HepG2 (cell line): ENCODE data around the gene NR1H2. TPM values are rescaled to one million over a fixed set of nuclear protein-coding genes. Genes with fewer than 3 reads are reported as not detected.
"Not testable (repeated sequence)": the region's sequence is repeated elsewhere in the genome, so short reads cannot be mapped to it uniquely, and the experiment has no call there.

Experiments used
- ATAC-seq: fragments of 200-7000 bp; cut with Tn5 transposase; 3 replicates; pipeline ENCODE4 v1.9.1; 2020; ENCODE audit warnings: mild to moderate bottlenecking, moderate library complexity
- BruUV-seq: library from RNA; stranded (reverse); fragments of 400-500 nt; replicated peaks from 2 replicates; lab custom pipeline; 2021; lab: Mats Ljungman, UMichigan
- CTCF ChIA-PET: fragments of 300-600 bp; formaldehyde crosslinking; extraction: SDS; loops from one replicate; lab custom pipeline; 2021; ENCODE audit warnings: low total read pairs, inconsistent platforms, low intra/inter-chr PET ratio; lab: Yijun Ruan, JAX
- POLR2A ChIA-PET: fragments of 350-600 bp; sonication (Branson Sonifier 250); formaldehyde crosslinking; loops from one replicate; lab custom pipeline; 2020; ENCODE audit warnings: antibody characterized with exemption, inconsistent platforms; lab: Yijun Ruan, JAX
- DNase-seq: peaks from one replicate; pipeline ENCODE4 v3.0.0-alpha.2; 2015; ENCODE audit warnings: low spot score
- FAIRE-seq: peaks from 3 replicates; lab custom pipeline; 2011; peaks lifted over from hg19 to GRCh38; lab: Jason Lieb, UNC
- H2AFZ ChIP-seq: one replicate; pipeline ENCODE4 v1.6.1; 2011; ENCODE audit warnings: low read length, inconsistent platforms
- H3K27ac ChIP-seq: fragments of 300-600 bp; 3 replicates; pipeline ENCODE4 v1.8.0; 2011; ENCODE audit warnings: mixed run types, mild to moderate bottlenecking, mixed read lengths, low read length, inconsistent platforms; ENCODE audit not compliant: insufficient read depth; ENCODE audit errors: extremely low read length
- H3K27me3 ChIP-seq, 2 experiments: fragments of 200-600 bp in 1 of 2; 2 replicates in 1 of 2; 3 replicates in 1 of 2; pipeline versions ENCODE4 v1.6.0 to v1.8.0; 2011; ENCODE audit warnings: low read length in 2 of 2, mild to moderate bottlenecking in 2 of 2, moderate library complexity in 2 of 2, inconsistent platforms in 1 of 2; ENCODE audit not compliant: insufficient read depth in 2 of 2, control insufficient read depth in 1 of 2
- H3K36me3 ChIP-seq, 2 experiments: fragments of 200-600 bp in 1 of 2; replicated peaks in 1 of 2; 2 replicates in 1 of 2; 3 replicates in 1 of 2; pipeline versions ENCODE4 v1.5.1 to v1.8.0; 2011; ENCODE audit warnings: low read length in 2 of 2, inconsistent platforms in 1 of 2; ENCODE audit not compliant: insufficient read depth in 2 of 2, control insufficient read depth in 1 of 2
- H3K4me1 ChIP-seq: 2 replicates; pipeline ENCODE4 v1.5.1; 2012; ENCODE audit warnings: low read length, inconsistent platforms; ENCODE audit not compliant: insufficient read depth
- H3K4me2 ChIP-seq: 2 replicates; pipeline ENCODE4 v1.6.0; 2011; ENCODE audit warnings: low read depth, low read length, inconsistent platforms
- H3K4me3 ChIP-seq, 3 experiments: fragments of 200-600 bp in 1 of 3; sonication (generic), shearing (Covaris generic) in 1 of 3; replicated peaks in 1 of 3; 2 replicates each; pipeline ENCODE4 v1.5.1; 2011 to 2016; ENCODE audit warnings: low read length in 3 of 3, inconsistent platforms in 2 of 3, low read depth in 2 of 3, mild to moderate bottlenecking in 2 of 3, control low read depth in 1 of 3, mixed read lengths in 1 of 3; ENCODE audit not compliant: insufficient read depth in 1 of 3
- H3K79me2 ChIP-seq: one replicate; pipeline ENCODE4 v1.6.1; 2011; ENCODE audit warnings: low read length, inconsistent platforms; ENCODE audit not compliant: insufficient read depth
- H3K9ac ChIP-seq: 2 replicates; pipeline ENCODE4 v1.6.0; 2011; ENCODE audit warnings: mild to moderate bottlenecking, low read depth, low read length, inconsistent platforms; ENCODE audit not compliant: insufficient read depth
- H3K9me3 ChIP-seq: 2 replicates; pipeline ENCODE4 v1.5.1; 2012; ENCODE audit warnings: mild to moderate bottlenecking, low read length
- H4K20me1 ChIP-seq: 2 replicates; pipeline ENCODE4 v1.6.0; 2011; ENCODE audit warnings: inconsistent platforms, mild to moderate bottlenecking, low read length, moderate library complexity; ENCODE audit not compliant: insufficient read depth
- FOXK2 ChIP-seq: fragments of 450-650 bp; IDR thresholded peaks from 2 replicates; pipeline ENCODE4 v1.6.1; 2016
- KLF11 ChIP-seq: IDR thresholded peaks from 2 replicates; pipeline ENCODE4 v1.6.1; 2016; ENCODE audit warnings: missing compliant biosample characterization
- MAF1 ChIP-seq: sonication (generic); formaldehyde crosslinking; IDR thresholded peaks from 2 replicates; pipeline ENCODE4 v1.5.0; 2020; ENCODE audit warnings: missing genetic modification reagents, borderline replicate concordance
- MEIS1 ChIP-seq: sonication (generic); formaldehyde crosslinking; IDR thresholded peaks from 2 replicates; pipeline ENCODE4 v1.9.0; 2021; ENCODE audit warnings: mild to moderate bottlenecking, missing genetic modification reagents, moderate library complexity, borderline replicate concordance
- NCOR1 ChIP-seq: fragments of 200-600 bp; sonication (generic); IDR thresholded peaks from 2 replicates; pipeline ENCODE4 v1.7.0; 2017; ENCODE audit warnings: antibody characterized with exemption, low read length, borderline replicate concordance
- TERF1 ChIP-seq: sonication (generic); formaldehyde crosslinking; IDR thresholded peaks from 2 replicates; pipeline ENCODE4 v1.8.0; 2022; ENCODE audit warnings: mild to moderate bottlenecking, missing genetic modification reagents, moderate library complexity
- ZNF180 ChIP-seq: sonication (generic); formaldehyde crosslinking; IDR thresholded peaks from 2 replicates; pipeline ENCODE4 v1.4.0; 2020; ENCODE audit warnings: low read depth, missing genetic modification reagents, borderline replicate concordance
- ZNF274 ChIP-seq: sonication (generic); formaldehyde crosslinking; IDR thresholded peaks from 2 replicates; pipeline ENCODE4 v1.5.1; 2020; ENCODE audit warnings: mild to moderate bottlenecking, missing genetic modification reagents
- ZNF441 ChIP-seq: sonication (generic); formaldehyde crosslinking; IDR thresholded peaks from 2 replicates; pipeline ENCODE4 v1.7.0; 2021; ENCODE audit warnings: missing genetic modification reagents, borderline replicate concordance
- ZNF546 ChIP-seq: sonication (generic); formaldehyde crosslinking; conservative IDR thresholded peaks from 2 replicates; pipeline ENCODE4 v1.8.1; 2023; ENCODE audit warnings: mild to moderate bottlenecking, missing genetic modification reagents
- ZNF550 ChIP-seq: sonication (generic); formaldehyde crosslinking; IDR thresholded peaks from 2 replicates; pipeline ENCODE4 v1.4.0; 2020; ENCODE audit warnings: mild to moderate bottlenecking, missing genetic modification reagents, borderline replicate concordance
- WGBS: methylation state at CpG from one replicate; pipeline ENCODE4 v1.1.6; 2017; ENCODE audit warnings: low lambda C conversion rate; 5-methylcytosine and 5-hydroxymethylcytosine counted together
- in situ Hi-C: cut with HindIII; loops from 2 replicates; pipeline ENCODE4 v1.10.0; 2017; ENCODE audit warnings: low pct_unique_long_range_greater_than_20kb; ENCODE audit not compliant: extremely low pct_ligation_motif_present
- intact Hi-C: fragments of 100-400 bp; cut with micrococcal nuclease; formaldehyde crosslinking; loops from one replicate; pipeline ENCODE4 v1.10.0; 2022; ENCODE audit not compliant: unreplicated experiment
- polyA plus RNA-seq, 8 experiments: library from polyadenylated mRNA; depleted of rRNA in 3 of 8; stranded (reverse) in 7 of 8; unstranded in 1 of 8; fragments of >200 nt; fragmentation: Illumina TruSeq in 4 of 8; extraction: Trizol in 4 of 8; gene quantifications; 2 replicates each; pipeline versions ENCODE4 v1.2.1 to v1.2.3, GENCODE V29; 2011 to 2016; ENCODE audit warnings: low read depth in 4 of 8, missing spikeins in 1 of 8, mixed read lengths in 1 of 8; ENCODE audit not compliant: insufficient read depth in 1 of 8
- total RNA-seq, 5 experiments: library from RNA; depleted of rRNA; stranded (reverse); fragments of >200 nt; fragmentation: Illumina TruSeq; extraction: Trizol; gene quantifications; 2 replicates each; pipeline ENCODE4 v1.2.3, GENCODE V29; 2016; ENCODE audit warnings: low read depth in 1 of 5
- TF ChIP-seq, protein P1 (sequence below): sonication (generic); formaldehyde crosslinking; IDR thresholded peaks from 2 replicates; pipeline ENCODE4 v1.8.0; 2022; ENCODE audit warnings: mild to moderate bottlenecking, missing genetic modification reagents, moderate library complexity
- TF ChIP-seq, protein P2 (sequence below): sonication (generic); formaldehyde crosslinking; IDR thresholded peaks from 2 replicates; pipeline ENCODE4 v1.5.0; 2020; ENCODE audit warnings: missing genetic modification reagents, mild to moderate bottlenecking, borderline replicate concordance

NR1H2 gene
- total and polyA plus RNA-seq, 2 of the 13 experiments (the other 11 are each of a cell fraction or from before 2014, with no cell fraction given) = 10.3 to 13.5 TPM

DNA sequence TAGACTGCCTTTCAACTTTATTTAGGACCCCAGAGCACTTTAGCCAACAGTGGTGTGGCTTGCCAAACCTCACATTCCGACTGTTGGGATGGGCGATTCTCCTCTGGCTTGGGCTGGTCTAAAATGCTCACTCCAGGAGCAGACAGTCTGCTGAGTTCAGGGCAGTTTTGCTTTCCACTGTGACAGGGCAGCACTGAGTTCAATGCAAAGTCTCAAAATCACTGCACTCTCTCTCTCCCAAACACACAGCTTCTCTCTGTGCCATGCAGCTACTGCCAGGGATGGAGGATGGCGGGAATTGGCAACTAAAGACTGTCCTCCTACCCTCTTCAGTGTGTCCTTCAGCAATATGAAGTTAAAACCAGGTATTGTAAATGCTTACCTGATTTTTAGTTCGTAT lies 24.0 kb upstream of the NR1H2 start (continued):
- TF ChIP-seq FOXK2 = no peak
- no peak for TF ChIP-seq ZNF274 (CRISPR knock-in tag)

DNA sequence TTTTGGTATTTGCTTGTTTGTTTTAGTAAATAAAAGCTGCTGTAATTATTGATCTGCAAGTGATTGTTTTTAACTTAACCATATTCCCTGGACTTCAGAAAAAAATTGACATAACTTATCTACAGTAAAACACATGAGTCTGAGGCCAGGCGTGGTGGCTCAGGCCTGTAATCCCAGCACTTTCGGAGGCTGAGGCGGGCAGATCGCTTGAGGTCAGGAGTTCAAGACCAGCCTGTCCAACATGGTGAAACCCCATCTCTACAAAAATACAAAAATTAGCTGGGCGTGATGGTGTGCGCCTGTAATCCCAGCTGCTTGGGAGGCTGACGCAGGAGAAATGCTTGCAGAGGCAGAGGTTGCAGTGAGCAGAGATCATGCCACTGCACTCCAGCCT lies 22.8 kb upstream of the NR1H2 start:
- POLR2A ChIA-PET = not testable (repeated sequence)
- in situ Hi-C loops = loop anchor here (25.0 kb wide), 1 partner anchor 434 kb away; the partner anchor contains the start of gene ACP4
- WGBS = 94% methylated on average over 7 of the region's 7 CpGs

DNA sequence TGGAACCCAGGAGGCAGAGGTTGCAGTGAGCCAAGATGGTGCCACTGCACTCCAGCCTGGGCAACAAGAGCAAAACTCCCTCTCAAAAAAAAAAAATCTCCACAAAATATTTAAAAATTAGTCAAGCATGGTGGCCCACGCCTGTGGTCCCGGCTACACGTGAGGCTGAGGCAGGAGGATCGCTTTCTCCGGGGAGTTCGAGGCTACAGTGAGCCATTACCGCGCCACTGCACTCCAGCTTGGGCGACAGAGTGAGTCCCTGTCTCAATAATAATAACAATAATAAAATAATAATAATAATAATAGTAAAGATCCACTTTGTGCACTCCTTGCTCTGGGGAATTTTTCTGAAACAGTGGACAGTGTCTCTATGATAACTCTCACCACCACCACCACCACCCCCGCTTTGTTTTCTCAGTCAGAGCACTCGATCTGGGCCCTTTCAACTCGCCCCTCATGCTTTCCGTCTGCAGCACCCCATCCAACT lies 19.5 kb upstream of the NR1H2 start:
- intact Hi-C loops (loop anchor here (1.0 kb wide), 1 partner anchor 123 kb away; no protein-coding TSS in a partner anchor), in situ Hi-C loops (loop anchor here (25.0 kb wide), 1 partner anchor 431 kb away; the partner anchor contains the start of gene ACP4)
- ChIA-PET CTCF (interaction anchor here (1.1 to 2.4 kb wide), 3 partner anchors 12 to 123 kb away, joined by 4 to 21 read pairs (median 7); no protein-coding TSS in a partner anchor), POLR2A (interaction anchor here (0.8 to 1.1 kb wide), 5 partner anchors 9 to 448 kb away, joined by 3 to 6 read pairs (median 4); partner anchors contain the start of genes KCNC3 and POLD1)
- Histone ChIP-seq H3K4me2 (peak overlapping the region; percentile 88), H4K20me1 (no peaks in the 10 kb centered on the region), H3K79me2 (no peaks in the 10 kb centered on the region), H3K4me1 (peaks cover 11% of the 10 kb centered on the region; the same call in 1 of the 2 replicates), H3K27ac (no peak overlapping the region), H3K9me3 (no peaks in the 10 kb centered on the region), H3K4me3 (no peak overlapping the region; a peak in 1 of 6 replicates), H3K9ac (no peak overlapping the region), H3K36me3 (no peaks in the 10 kb centered on the region), H2AFZ (no peak overlapping the region), H3K27me3 (no peaks in the 10 kb centered on the region)
- no TSS peak for BruUV-seq
- DNase-seq = no peak
- FAIRE-seq = no peak
- ATAC-seq = no peak
- WGBS = 24% methylated on average over 13 of the region's 13 CpGs
- TF ChIP-seq ZNF180 (CRISPR knock-in tag) (no peak), MEIS1 (CRISPR knock-in tag) (no peak), NCOR1 (no peak), ZNF546 (CRISPR knock-in tag) (no peak), ZNF550 (no peak), KLF11 (no peak), TERF1 (CRISPR knock-in tag) (no peak), MAF1 (CRISPR knock-in tag) (no peak), ZNF441 (CRISPR knock-in tag) (no peak)
- TF ChIP-seq, protein P1, sequence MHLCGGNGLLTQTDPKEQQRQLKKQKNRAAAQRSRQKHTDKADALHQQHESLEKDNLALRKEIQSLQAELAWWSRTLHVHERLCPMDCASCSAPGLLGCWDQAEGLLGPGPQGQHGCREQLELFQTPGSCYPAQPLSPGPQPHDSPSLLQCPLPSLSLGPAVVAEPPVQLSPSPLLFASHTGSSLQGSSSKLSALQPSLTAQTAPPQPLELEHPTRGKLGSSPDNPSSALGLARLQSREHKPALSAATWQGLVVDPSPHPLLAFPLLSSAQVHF = no peak
- TF ChIP-seq, protein P2, sequence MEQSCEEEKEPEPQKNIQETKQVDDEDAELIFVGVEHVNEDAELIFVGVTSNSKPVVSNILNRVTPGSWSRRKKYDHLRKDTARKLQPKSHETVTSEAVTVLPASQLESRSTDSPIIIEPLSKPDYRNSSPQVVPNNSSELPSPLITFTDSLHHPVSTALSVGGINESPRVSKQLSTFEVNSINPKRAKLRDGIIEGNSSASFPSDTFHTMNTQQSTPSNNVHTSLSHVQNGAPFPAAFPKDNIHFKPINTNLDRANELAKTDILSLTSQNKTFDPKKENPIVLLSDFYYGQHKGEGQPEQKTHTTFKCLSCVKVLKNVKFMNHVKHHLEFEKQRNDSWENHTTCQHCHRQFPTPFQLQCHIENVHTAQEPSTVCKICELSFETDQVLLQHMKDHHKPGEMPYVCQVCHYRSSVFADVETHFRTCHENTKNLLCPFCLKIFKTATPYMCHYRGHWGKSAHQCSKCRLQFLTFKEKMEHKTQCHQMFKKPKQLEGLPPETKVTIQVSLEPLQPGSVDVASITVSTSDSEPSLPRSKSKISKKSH (CRISPR knock-in tag) = no peak

More for the DNA sequence above, 22.8 kb upstream of the NR1H2 start:
- BruUV-seq, H3K36me3 ChIP-seq, H3K4me2 ChIP-seq, H4K20me1 ChIP-seq, intact Hi-C loops, H3K9ac ChIP-seq, H3K79me2 ChIP-seq, CTCF ChIA-PET, ATAC-seq, H3K27me3 ChIP-seq, FAIRE-seq, H2AFZ ChIP-seq, H3K27ac ChIP-seq, H3K9me3 ChIP-seq, DNase-seq, H3K4me3 ChIP-seq: not testable (repeated sequence)
- peaks cover 37% of the 10 kb centered on the region for H3K4me1 ChIP-seq
